ENCODE results near the gene CCDC69.
"Not testable (repeated sequence)": the region's sequence is repeated elsewhere in the genome, so short reads cannot be mapped to it uniquely, and the experiment has no call there.

The CCDC69 gene

GRCh38 chr5:151249281-151249680 lies 25.4 kb upstream of the CCDC69 start:
- no peaks in the 10 kb centered on the region for H3K36me3 ChIP-seq (ENCODE audit: control insufficient read depth in 1 of 2, insufficient read depth in 2 of 2, low read length in 2 of 2)
- no peak overlapping the region for H3K27ac ChIP-seq (ENCODE audit: low read depth, low read length)
- no peaks in the 10 kb centered on the region for H3K9me3 ChIP-seq (ENCODE audit: control insufficient read depth in 1 of 2, low read length in 2 of 2)
- H3K9ac ChIP-seq (ENCODE audit: low read depth in 1 of 2, low read length in 2 of 2), result no peak overlapping the region
- no peak overlapping the region for H3K4me3 ChIP-seq (ENCODE audit: low read depth in 1 of 2, low read length in 2 of 2)
- H3K4me1 ChIP-seq (ENCODE audit: control insufficient read depth in 1 of 2, insufficient read depth in 2 of 2, low read length in 2 of 2), result peaks cover 7 to 26% of the 10 kb centered on the region in 2 donors
- H3K27me3 ChIP-seq (ENCODE audit: control insufficient read depth in 1 of 2, insufficient read depth in 2 of 2, low read length in 2 of 2), result no peaks in the 10 kb centered on the region

DNA sequence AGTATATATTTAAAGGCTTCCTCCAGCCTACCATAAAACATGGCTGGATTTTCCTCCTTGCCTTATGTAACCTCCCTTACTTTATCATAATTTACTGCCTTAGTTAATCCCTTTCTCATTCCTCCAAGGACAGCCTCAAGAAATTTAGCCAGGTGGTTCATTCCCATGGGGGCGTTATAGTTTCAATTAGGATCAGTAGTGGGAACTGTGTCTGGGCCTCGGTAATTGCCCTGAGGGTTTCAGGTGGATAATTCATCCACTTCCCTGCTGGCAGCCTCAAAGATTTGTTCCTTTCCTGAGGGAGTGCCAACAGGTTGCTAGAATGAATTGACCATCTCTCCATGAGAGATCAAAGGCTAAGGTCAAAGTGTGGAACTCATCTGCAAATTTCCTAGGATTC lies 24.8 kb upstream of the CCDC69 start:
- Histone ChIP-seq H3K9ac (ENCODE audit: low read depth in 1 of 2, low read length in 2 of 2) (no peak overlapping the region), H3K27me3 (ENCODE audit: control insufficient read depth in 1 of 2, insufficient read depth in 2 of 2, low read length in 2 of 2) (no peaks in the 10 kb centered on the region), H3K4me1 (ENCODE audit: control insufficient read depth in 1 of 2, insufficient read depth in 2 of 2, low read length in 2 of 2) (peaks cover 1 to 20% of the 10 kb centered on the region in 2 donors), H3K4me3 (ENCODE audit: low read depth in 1 of 2, low read length in 2 of 2) (no peak overlapping the region), H3K27ac (ENCODE audit: low read depth, low read length) (no peak overlapping the region), H3K9me3 (ENCODE audit: control insufficient read depth in 1 of 2, low read length in 2 of 2) (no peaks in the 10 kb centered on the region), H3K36me3 (ENCODE audit: control insufficient read depth in 1 of 2, insufficient read depth in 2 of 2, low read length in 2 of 2) (no peaks in the 10 kb centered on the region)

DNA sequence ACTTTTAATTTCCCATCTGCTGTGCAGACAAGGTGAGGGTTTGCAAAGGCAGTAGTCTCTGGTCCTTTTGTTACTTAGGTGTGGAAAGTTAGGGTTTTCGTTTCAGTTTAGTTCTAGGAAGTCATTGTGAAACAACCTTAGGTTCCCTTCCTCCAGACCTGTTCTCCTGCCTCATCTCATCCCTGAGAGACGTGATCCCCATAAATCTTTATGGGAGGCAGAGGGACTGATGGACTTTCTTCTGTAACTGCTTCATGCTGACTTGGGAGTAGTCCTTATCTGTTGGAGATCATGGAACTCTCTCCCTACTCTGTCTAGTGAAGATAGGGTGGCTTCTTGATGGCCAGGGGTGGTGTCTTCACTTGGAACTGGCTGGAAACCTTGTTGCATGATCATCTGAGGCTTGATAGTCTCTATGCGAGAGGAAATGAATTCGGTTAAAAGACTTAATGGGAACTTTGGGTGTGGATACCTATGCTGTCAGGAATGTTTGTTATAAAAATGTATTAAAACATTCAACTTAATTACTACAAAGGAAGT lies 21.9 kb upstream of the CCDC69 start:
- H3K4me3 ChIP-seq (ENCODE audit: low read depth in 1 of 2, low read length in 2 of 2), result no peak overlapping the region
- no peak overlapping the region for H3K9ac ChIP-seq (ENCODE audit: low read depth in 1 of 2, low read length in 2 of 2)
- H3K4me1 ChIP-seq (ENCODE audit: control insufficient read depth in 1 of 2, insufficient read depth in 2 of 2, low read length in 2 of 2), result peaks cover 0 to 9% of the 10 kb centered on the region in 2 donors
- H3K36me3 ChIP-seq (ENCODE audit: control insufficient read depth in 1 of 2, insufficient read depth in 2 of 2, low read length in 2 of 2), result no peaks in the 10 kb centered on the region
- no peaks in the 10 kb centered on the region for H3K27me3 ChIP-seq (ENCODE audit: control insufficient read depth in 1 of 2, insufficient read depth in 2 of 2, low read length in 2 of 2)
- H3K27ac ChIP-seq (ENCODE audit: low read depth, low read length), result no peak overlapping the region
- no peaks in the 10 kb centered on the region for H3K9me3 ChIP-seq (ENCODE audit: control insufficient read depth in 1 of 2, low read length in 2 of 2)

DNA sequence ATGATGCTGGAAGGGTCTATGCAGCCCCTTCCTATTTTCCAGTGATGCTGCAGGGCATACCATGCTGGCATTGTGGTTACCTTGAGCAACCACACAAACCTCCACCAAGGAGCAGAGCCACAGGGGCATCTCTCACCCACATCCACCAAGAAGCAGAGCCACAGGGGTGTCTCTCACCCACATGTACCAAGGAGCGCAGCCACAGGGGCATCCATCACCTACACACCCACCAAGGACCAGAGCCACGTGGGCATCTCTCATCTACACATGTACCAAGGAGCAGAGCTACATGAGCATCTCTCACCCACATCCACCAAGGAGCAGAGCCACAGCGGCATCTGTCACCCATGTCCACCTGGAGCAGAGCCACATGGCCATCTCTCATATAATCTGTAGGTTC lies 20.3 kb upstream of the CCDC69 start:
- H3K4me1 ChIP-seq (ENCODE audit: control insufficient read depth in 1 of 2, insufficient read depth in 2 of 2, low read length in 2 of 2), result peaks cover 0 to 3% of the 10 kb centered on the region in 2 donors
- no peak overlapping the region for H3K9ac ChIP-seq (ENCODE audit: low read depth in 1 of 2, low read length in 2 of 2)
- H3K9me3 ChIP-seq (ENCODE audit: control insufficient read depth in 1 of 2, low read length in 2 of 2), result no peaks in the 10 kb centered on the region
- H3K4me3 ChIP-seq (ENCODE audit: low read depth in 1 of 2, low read length in 2 of 2), result no peak overlapping the region
- no peaks in the 10 kb centered on the region for H3K36me3 ChIP-seq (ENCODE audit: control insufficient read depth in 1 of 2, insufficient read depth in 2 of 2, low read length in 2 of 2)
- H3K27ac ChIP-seq (ENCODE audit: low read depth, low read length), result no peak overlapping the region
- no peaks in the 10 kb centered on the region for H3K27me3 ChIP-seq (ENCODE audit: control insufficient read depth in 1 of 2, insufficient read depth in 2 of 2, low read length in 2 of 2)

DNA sequence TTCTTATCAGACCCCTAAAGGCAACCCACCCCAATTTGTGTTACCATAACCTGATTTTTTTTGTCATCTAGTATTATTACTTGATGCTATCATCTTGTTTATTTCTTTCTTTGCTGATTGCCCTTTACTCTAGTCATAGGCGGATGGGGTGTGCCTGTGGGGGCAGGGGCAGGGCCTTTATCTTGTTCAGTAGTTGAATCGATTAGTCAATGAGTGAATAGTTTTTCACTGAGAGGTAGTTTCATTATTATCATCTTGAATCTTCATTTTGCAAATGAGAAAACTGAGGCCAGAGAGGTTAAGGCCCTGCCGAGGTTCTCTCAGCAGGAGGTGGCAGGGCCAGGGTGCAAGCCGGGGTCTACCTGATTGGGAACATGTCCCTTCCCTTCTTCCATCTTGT lies 19.7 kb upstream of the CCDC69 start:
- H3K4me1 ChIP-seq (ENCODE audit: control insufficient read depth in 1 of 2, insufficient read depth in 2 of 2, low read length in 2 of 2), result no peaks in the 10 kb centered on the region
- no peaks in the 10 kb centered on the region for H3K9me3 ChIP-seq (ENCODE audit: control insufficient read depth in 1 of 2, low read length in 2 of 2)
- H3K9ac ChIP-seq (ENCODE audit: low read depth in 1 of 2, low read length in 2 of 2), result no peak overlapping the region
- H3K27ac ChIP-seq (ENCODE audit: low read depth, low read length), result no peak overlapping the region
- H3K4me3 ChIP-seq (ENCODE audit: low read depth in 1 of 2, low read length in 2 of 2), result no peak overlapping the region
- H3K27me3 ChIP-seq (ENCODE audit: control insufficient read depth in 1 of 2, insufficient read depth in 2 of 2, low read length in 2 of 2), result no peaks in the 10 kb centered on the region
- no peaks in the 10 kb centered on the region for H3K36me3 ChIP-seq (ENCODE audit: control insufficient read depth in 1 of 2, insufficient read depth in 2 of 2, low read length in 2 of 2)

DNA sequence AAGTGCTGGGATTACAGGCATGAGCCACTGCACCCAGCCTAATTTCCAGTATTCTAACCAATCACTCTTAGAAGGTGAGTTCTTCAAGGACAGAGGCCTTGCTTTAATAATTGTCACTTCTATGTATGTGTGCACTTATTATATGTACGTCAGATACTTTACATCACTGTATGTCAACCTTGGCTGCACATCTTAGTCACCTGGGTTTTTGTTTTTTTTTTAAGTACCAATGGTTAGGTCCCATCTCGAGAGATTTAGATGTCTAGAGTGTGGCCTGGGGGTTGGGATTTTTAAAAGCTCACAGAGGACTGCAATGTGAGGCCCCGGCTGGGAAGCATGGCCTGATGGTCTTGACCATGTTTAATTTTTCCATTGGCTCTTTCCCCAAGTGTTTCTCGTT lies 19.2 kb upstream of the CCDC69 start:
- no peak overlapping the region for H3K4me3 ChIP-seq (ENCODE audit: low read depth in 1 of 2, low read length in 2 of 2)
- no peaks in the 10 kb centered on the region for H3K9me3 ChIP-seq (ENCODE audit: control insufficient read depth in 1 of 2, low read length in 2 of 2)
- no peak overlapping the region for H3K27ac ChIP-seq (ENCODE audit: low read depth, low read length)
- no peaks in the 10 kb centered on the region for H3K36me3 ChIP-seq (ENCODE audit: control insufficient read depth in 1 of 2, insufficient read depth in 2 of 2, low read length in 2 of 2)
- no peak overlapping the region for H3K9ac ChIP-seq (ENCODE audit: low read depth in 1 of 2, low read length in 2 of 2)
- H3K27me3 ChIP-seq (ENCODE audit: control insufficient read depth in 1 of 2, insufficient read depth in 2 of 2, low read length in 2 of 2), result no peaks in the 10 kb centered on the region
- no peaks in the 10 kb centered on the region for H3K4me1 ChIP-seq (ENCODE audit: control insufficient read depth in 1 of 2, insufficient read depth in 2 of 2, low read length in 2 of 2)

GRCh38 chr5:151240924-151241635 lies 17.2 kb upstream of the CCDC69 start:
- no peaks in the 10 kb centered on the region for H3K27me3 ChIP-seq (ENCODE audit: control insufficient read depth in 1 of 2, insufficient read depth in 2 of 2, low read length in 2 of 2)
- no peak overlapping the region for H3K9ac ChIP-seq (ENCODE audit: low read depth in 1 of 2, low read length in 2 of 2)
- no peaks in the 10 kb centered on the region for H3K36me3 ChIP-seq (ENCODE audit: control insufficient read depth in 1 of 2, insufficient read depth in 2 of 2, low read length in 2 of 2)
- H3K9me3 ChIP-seq (ENCODE audit: control insufficient read depth in 1 of 2, low read length in 2 of 2), result no peaks in the 10 kb centered on the region
- no peaks in the 10 kb centered on the region for H3K4me1 ChIP-seq (ENCODE audit: control insufficient read depth in 1 of 2, insufficient read depth in 2 of 2, low read length in 2 of 2)
- H3K4me3 ChIP-seq (ENCODE audit: low read depth in 1 of 2, low read length in 2 of 2), result no peak overlapping the region
- no peak overlapping the region for H3K27ac ChIP-seq (ENCODE audit: low read depth, low read length)

GRCh38 chr5:151240268-151240835 lies 16.5 kb upstream of the CCDC69 start:
- not testable (repeated sequence) for H3K36me3 ChIP-seq (ENCODE audit: control insufficient read depth in 1 of 2, insufficient read depth in 2 of 2, low read length in 2 of 2); H3K9ac ChIP-seq (ENCODE audit: low read depth in 1 of 2, low read length in 2 of 2); H3K27ac ChIP-seq (ENCODE audit: low read depth, low read length); H3K4me1 ChIP-seq (ENCODE audit: control insufficient read depth in 1 of 2, insufficient read depth in 2 of 2, low read length in 2 of 2); H3K9me3 ChIP-seq (ENCODE audit: control insufficient read depth in 1 of 2, low read length in 2 of 2); H3K4me3 ChIP-seq (ENCODE audit: low read depth in 1 of 2, low read length in 2 of 2); H3K27me3 ChIP-seq (ENCODE audit: control insufficient read depth in 1 of 2, insufficient read depth in 2 of 2, low read length in 2 of 2)

GRCh38 chr5:151239237-151239861 lies 15.5 kb upstream of the CCDC69 start:
- H3K9ac ChIP-seq (ENCODE audit: low read depth in 1 of 2, low read length in 2 of 2), result no peak overlapping the region
- no peaks in the 10 kb centered on the region for H3K27me3 ChIP-seq (ENCODE audit: control insufficient read depth in 1 of 2, insufficient read depth in 2 of 2, low read length in 2 of 2)
- H3K4me3 ChIP-seq (ENCODE audit: low read depth in 1 of 2, low read length in 2 of 2), result no peak overlapping the region
- no peak overlapping the region for H3K27ac ChIP-seq (ENCODE audit: low read depth, low read length)
- no peaks in the 10 kb centered on the region for H3K36me3 ChIP-seq (ENCODE audit: control insufficient read depth in 1 of 2, insufficient read depth in 2 of 2, low read length in 2 of 2)
- no peaks in the 10 kb centered on the region for H3K9me3 ChIP-seq (ENCODE audit: control insufficient read depth in 1 of 2, low read length in 2 of 2)
- H3K4me1 ChIP-seq (ENCODE audit: control insufficient read depth in 1 of 2, insufficient read depth in 2 of 2, low read length in 2 of 2), result peaks cover 6 to 9% of the 10 kb centered on the region in 2 donors

DNA sequence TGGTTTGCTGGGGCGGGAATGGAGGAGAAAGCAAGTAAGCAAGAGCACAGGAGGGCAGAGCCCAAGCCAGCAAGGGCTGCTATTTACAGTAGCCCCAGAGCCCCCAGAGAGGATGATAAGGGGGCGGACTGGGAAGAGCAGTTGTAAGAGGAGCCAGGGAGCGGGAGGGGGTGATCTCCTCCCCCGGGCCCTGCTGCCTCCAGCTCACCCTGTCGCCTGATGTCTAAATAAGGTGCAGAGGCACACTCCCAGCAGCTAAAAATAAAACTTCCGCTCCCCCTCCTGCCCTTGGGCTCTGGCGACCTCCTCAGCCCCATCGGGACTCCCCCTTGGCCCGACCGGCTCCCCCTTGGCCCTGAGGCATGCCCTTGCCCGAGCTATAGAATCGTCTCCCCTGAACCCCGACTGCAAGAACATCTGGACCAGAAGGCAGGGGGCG lies 14.4 kb upstream of the CCDC69 start:
- Histone ChIP-seq H3K9me3 (ENCODE audit: control insufficient read depth in 1 of 2, low read length in 2 of 2) (no peaks in the 10 kb centered on the region), H3K27me3 (ENCODE audit: control insufficient read depth in 1 of 2, insufficient read depth in 2 of 2, low read length in 2 of 2) (no peaks in the 10 kb centered on the region), H3K4me3 (ENCODE audit: low read depth in 1 of 2, low read length in 2 of 2) (peak overlapping the region; percentile 36 to 40), H3K36me3 (ENCODE audit: control insufficient read depth in 1 of 2, insufficient read depth in 2 of 2, low read length in 2 of 2) (no peaks in the 10 kb centered on the region), H3K9ac (ENCODE audit: low read depth in 1 of 2, low read length in 2 of 2) (no peak overlapping the region), H3K4me1 (ENCODE audit: control insufficient read depth in 1 of 2, insufficient read depth in 2 of 2, low read length in 2 of 2) (peaks cover 9 to 10% of the 10 kb centered on the region in 2 donors), H3K27ac (ENCODE audit: low read depth, low read length) (no peak overlapping the region)

Data from duodenal mucosa (tissue), 2 donors.